HG02970 (cell line): ENCODE data around the gene THUMPD1.
"Not testable (repeated sequence)": the region's sequence is repeated elsewhere in the genome, so short reads cannot be mapped to it uniquely, and the experiment has no call there.

ENCODE experiments used
- ATAC-seq: cut with Tn5 transposase; IDR thresholded peaks from one replicate; pipeline ENCODE4 v1.9.1; 2021; ENCODE audit warnings: mild to moderate bottlenecking, moderate library complexity, moderate number of reproducible peaks; ENCODE audit not compliant: unreplicated experiment, low FRiP score

The THUMPD1 gene

DNA sequence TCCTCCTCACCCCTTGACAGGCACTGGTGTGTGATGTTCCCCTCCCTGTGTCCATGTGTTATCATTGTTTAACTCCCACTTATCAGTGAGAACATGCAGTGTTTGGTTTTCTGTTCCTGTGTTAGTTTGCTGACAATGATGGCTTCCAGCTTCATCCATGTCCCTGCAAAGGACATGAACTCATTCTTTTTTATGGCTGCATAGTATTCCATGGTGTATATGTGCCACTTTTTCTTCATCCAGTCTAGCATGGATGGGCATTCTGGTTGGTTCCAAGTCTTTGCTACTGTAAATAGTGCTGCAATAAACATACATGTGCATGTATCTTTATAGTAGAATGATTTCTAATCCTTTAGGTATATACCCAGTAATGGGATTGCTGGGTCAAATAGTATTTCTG lies 39.9 kb downstream of the THUMPD1 start:
- not testable (repeated sequence) for ATAC-seq

GRCh38 chr16:20696618-20697017 lies 45.0 kb downstream of the THUMPD1 start:
- no peak for ATAC-seq

DNA sequence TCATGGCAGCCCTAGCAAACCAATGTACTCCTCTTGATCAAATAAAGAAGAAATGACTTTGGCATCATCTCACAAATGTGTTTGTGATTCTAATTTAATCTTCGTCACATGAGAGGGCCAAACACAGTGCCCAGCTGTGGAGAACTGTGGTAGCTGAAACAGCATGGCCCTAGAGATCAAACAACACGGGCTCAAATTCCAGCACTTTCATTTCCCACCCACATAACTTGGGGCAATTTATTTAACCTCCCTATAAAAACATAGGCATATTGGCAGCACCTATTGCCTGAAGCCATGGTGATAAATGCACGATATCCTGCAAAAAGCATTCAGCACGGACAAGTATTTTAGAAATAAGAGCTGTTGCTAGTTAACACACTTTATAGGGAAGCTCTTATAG lies 46.6 kb downstream of the THUMPD1 start:
- ATAC-seq: no peak

DNA sequence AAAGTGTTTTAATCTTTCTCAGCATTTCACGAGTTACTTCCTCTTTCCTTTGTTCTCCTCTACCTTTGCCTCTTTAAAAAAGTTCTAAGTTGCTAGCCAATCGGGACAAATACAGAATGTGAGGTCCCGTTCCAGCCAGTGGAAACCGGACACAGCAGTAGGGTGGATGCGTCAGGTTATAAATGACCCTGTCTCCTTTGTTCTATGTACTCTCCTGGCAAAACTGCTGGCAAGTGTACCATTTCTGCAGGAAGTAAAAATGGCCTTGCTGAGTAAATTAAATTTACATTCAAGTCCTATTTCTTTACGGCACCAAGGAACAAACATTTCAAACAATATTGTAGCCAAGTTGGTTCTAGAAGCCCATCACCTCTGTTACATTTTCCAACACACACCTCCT lies 47.5 kb downstream of the THUMPD1 start:
- ATAC-seq: not testable (repeated sequence)

DNA sequence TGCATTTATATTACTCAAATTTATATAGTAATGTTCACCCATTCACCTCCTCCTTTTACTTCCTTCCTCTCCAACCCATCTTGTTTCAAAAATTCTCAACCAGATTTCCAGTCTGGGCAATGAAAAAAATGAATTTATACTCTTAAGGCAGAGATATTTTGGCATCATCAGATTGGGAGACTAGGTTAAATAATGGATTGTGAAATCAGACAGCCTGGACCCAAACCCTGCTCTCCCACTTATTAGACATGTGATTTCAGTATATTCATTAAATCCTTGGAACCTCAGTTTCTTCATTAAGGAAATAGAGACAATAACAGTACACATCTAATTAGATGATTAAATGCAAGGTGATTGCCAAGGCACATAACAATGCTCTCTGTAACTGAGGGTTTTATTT lies 52.0 kb downstream of the THUMPD1 start:
- ATAC-seq: no peak

DNA sequence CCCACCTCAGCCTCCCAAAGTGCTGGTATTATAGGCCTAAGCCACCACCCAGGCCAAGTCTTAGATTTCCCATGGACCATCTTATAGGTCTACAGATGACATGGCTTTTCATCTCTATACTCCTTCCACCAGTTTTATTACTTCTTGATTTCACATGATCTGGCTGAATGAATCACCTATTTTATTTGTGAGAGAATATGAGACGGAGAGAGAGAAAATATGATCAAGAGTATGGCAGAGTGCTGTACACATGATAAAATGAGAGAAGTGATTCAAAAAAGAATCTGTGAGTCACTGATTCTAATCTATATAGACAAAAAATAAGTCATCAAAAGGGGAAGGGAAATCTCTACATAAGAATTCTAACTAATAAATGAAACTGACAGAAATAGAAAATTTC lies 57.8 kb downstream of the THUMPD1 start:
- no peak for ATAC-seq
